Osteocyte (in vitro differentiated cells): ENCODE results near the gene SYT7. TPM values are rescaled to one million over a fixed set of nuclear protein-coding genes. Genes with fewer than 3 reads are reported as not detected.

Source experiments
- DNase-seq: peaks from one replicate; pipeline ENCODE4 v3.0.0; 2021; ENCODE audit warnings: mixed read lengths; ENCODE audit not compliant: unreplicated experiment; ENCODE audit errors: extremely low spot score
- H3K27ac Mint-ChIP-seq: one replicate; pipeline ENCODE4 v1.8.0; 2021; ENCODE audit warnings: mild to moderate bottlenecking, mixed read lengths; ENCODE audit not compliant: unreplicated experiment
- H3K27me3 Mint-ChIP-seq: one replicate; pipeline ENCODE4 v1.8.0; 2021; ENCODE audit warnings: mixed read lengths; ENCODE audit not compliant: unreplicated experiment
- H3K36me3 Mint-ChIP-seq: one replicate; pipeline ENCODE4 v1.8.0; 2021; ENCODE audit warnings: mixed read lengths; ENCODE audit not compliant: unreplicated experiment
- H3K4me1 Mint-ChIP-seq: one replicate; pipeline ENCODE4 v1.8.0; 2021; ENCODE audit warnings: mixed read lengths; ENCODE audit not compliant: unreplicated experiment
- H3K4me3 Mint-ChIP-seq: one replicate; pipeline ENCODE4 v1.8.0; 2021; ENCODE audit warnings: mild to moderate bottlenecking, moderate library complexity, mixed read lengths; ENCODE audit not compliant: unreplicated experiment
- H3K9me3 Mint-ChIP-seq: one replicate; pipeline ENCODE4 v1.8.0; 2021; ENCODE audit warnings: mixed read lengths; ENCODE audit not compliant: unreplicated experiment
- CTCF ChIP-seq: fragments of 200-600 bp; sonication (generic); IDR thresholded peaks from 2 replicates; pipeline ENCODE4 v1.5.0; 2021; ENCODE audit warnings: antibody characterized with exemption, mild to moderate bottlenecking, moderate library complexity
- total RNA-seq: library from RNA; stranded (reverse); gene quantifications from 2 replicates; pipeline ENCODE4 v1.2.1, GENCODE V29; 2021

The SYT7 gene
- total RNA-seq, 1 donor from 2014 or later: 0.11 TPM

GRCh38 chr11:61487342-61488025 lies 93.4 kb downstream of the SYT7 start:
- no peak overlapping the region for H3K4me3 Mint-ChIP-seq
- H3K4me1 Mint-ChIP-seq: peaks cover 22% of the 10 kb centered on the region
- no peak for DNase-seq
- H3K27ac Mint-ChIP-seq: no peak overlapping the region
- H3K27me3 Mint-ChIP-seq: peaks cover 6% of the 10 kb centered on the region
- H3K9me3 Mint-ChIP-seq: no peaks in the 10 kb centered on the region
- TF ChIP-seq CTCF: no peak
- peaks cover 2% of the 10 kb centered on the region for H3K36me3 Mint-ChIP-seq

- Mint-ChIP-seq H3K27ac (no peak overlapping the region), H3K4me1 (peaks cover 22% of the 10 kb centered on the region), H3K9me3 (no peaks in the 10 kb centered on the region), H3K36me3 (peaks cover 2% of the 10 kb centered on the region), H3K27me3 (peaks cover 6% of the 10 kb centered on the region), H3K4me3 (no peak overlapping the region)
- TF ChIP-seq CTCF: no peak
- DNase-seq: no peak
Measured at GRCh38 chr11:61486779-61487178, 94.1 kb downstream of the SYT7 start.

GRCh38 chr11:61486011-61486620 lies 94.8 kb downstream of the SYT7 start:
- no peak for DNase-seq
- Mint-ChIP-seq H3K4me1 (peaks cover 22% of the 10 kb centered on the region), H3K27ac (no peak overlapping the region), H3K4me3 (no peak overlapping the region), H3K36me3 (peaks cover 2% of the 10 kb centered on the region), H3K27me3 (peaks cover 8% of the 10 kb centered on the region), H3K9me3 (no peaks in the 10 kb centered on the region)
- no peak for TF ChIP-seq CTCF

GRCh38 chr11:61485080-61485479 lies 95.8 kb downstream of the SYT7 start:
- no peak overlapping the region for H3K27ac Mint-ChIP-seq
- no peak for DNase-seq
- peaks cover 2% of the 10 kb centered on the region for H3K36me3 Mint-ChIP-seq
- no peaks in the 10 kb centered on the region for H3K9me3 Mint-ChIP-seq
- TF ChIP-seq CTCF: no peak
- no peak overlapping the region for H3K4me3 Mint-ChIP-seq
- peaks cover 8% of the 10 kb centered on the region for H3K27me3 Mint-ChIP-seq
- peaks cover 20% of the 10 kb centered on the region for H3K4me1 Mint-ChIP-seq

GRCh38 chr11:61484541-61484940 lies 96.3 kb downstream of the SYT7 start:
- peaks cover 12% of the 10 kb centered on the region for H3K27me3 Mint-ChIP-seq

More at GRCh38 chr11:61484541-61484940, 96.3 kb downstream of the SYT7 start:
- DNase-seq: no peak
- H3K9me3 Mint-ChIP-seq: no peaks in the 10 kb centered on the region
- peaks cover 2% of the 10 kb centered on the region for H3K36me3 Mint-ChIP-seq
- no peak for TF ChIP-seq CTCF
- no peak overlapping the region for H3K4me3 Mint-ChIP-seq
- H3K4me1 Mint-ChIP-seq: peaks cover 14% of the 10 kb centered on the region
- H3K27ac Mint-ChIP-seq: no peak overlapping the region
